22Rv1 (cell line): ENCODE measurements around the gene RPUSD3.
"Not testable (repeated sequence)": the region's sequence is repeated elsewhere in the genome, so short reads cannot be mapped to it uniquely, and the experiment has no call there.

Experiments used
- H3K27ac ChIP-seq: fragments of 450-650 bp; 2 replicates; pipeline ENCODE4 v1.5.1; 2017
- CTCF ChIP-seq: fragments of 450-650 bp; IDR thresholded peaks from 2 replicates; pipeline ENCODE4 v1.5.1; 2017; ENCODE audit warnings: mild to moderate bottlenecking
- ZFX ChIP-seq: fragments of 450-650 bp; IDR thresholded peaks from 2 replicates; pipeline ENCODE4 v1.6.1; 2017; ENCODE audit warnings: antibody characterized with exemption, borderline replicate concordance

RPUSD3 gene

GRCh38 chr3:9870978-9871377 lies 27.2 kb upstream of the RPUSD3 start:
- no peak overlapping the region for H3K27ac ChIP-seq
- TF ChIP-seq ZFX (no peak), CTCF (no peak)

- H3K27ac ChIP-seq = no peak overlapping the region
- TF ChIP-seq CTCF (no peak), ZFX (no peak)
These were observed 26.1 kb upstream of the RPUSD3 start for GRCh38 chr3:9869955-9870354.

GRCh38 chr3:9867106-9867505 lies 23.3 kb upstream of the RPUSD3 start:
- TF ChIP-seq CTCF = no peak
- no peak for TF ChIP-seq ZFX
- H3K27ac ChIP-seq = no peak overlapping the region

- TF ChIP-seq ZFX (no peak), CTCF (no peak)
These were observed 22.8 kb upstream of the RPUSD3 start for GRCh38 chr3:9866639-9867038.

GRCh38 chr3:9865125-9865637 lies 21.4 kb upstream of the RPUSD3 start:
- H3K27ac ChIP-seq = not testable (repeated sequence)

More at GRCh38 chr3:9866639-9867038, 22.8 kb upstream of the RPUSD3 start:
- no peak overlapping the region for H3K27ac ChIP-seq

- no peak for TF ChIP-seq ZFX
- TF ChIP-seq CTCF = no peak
- H3K27ac ChIP-seq = no peak overlapping the region
These were observed 20.6 kb upstream of the RPUSD3 start for GRCh38 chr3:9864200-9864927.

- no peak for TF ChIP-seq CTCF
- TF ChIP-seq ZFX = no peak
- H3K27ac ChIP-seq = no peak overlapping the region
These were observed 19.4 kb upstream of the RPUSD3 start for GRCh38 chr3:9863058-9863772.
